Coronary artery (tissue), 2 donors: Measurements from ENCODE around the gene TLK1.
A peak's percentile ranks its signal among the peaks of the same experiment; 100 is the strongest.

Source experiments
- DNase-seq: peaks from one replicate; pipeline ENCODE4 v3.0.0-alpha.2; 2017; ENCODE audit warnings: low spot score
- H3K27ac ChIP-seq, 2 donors: fragments of 200-600 bp; sonication (generic); one replicate each; pipeline ENCODE4 v1.5.1; 2016 to 2019
- H3K4me3 ChIP-seq: fragments of 200-600 bp; sonication (generic); 2 replicates; pipeline ENCODE4 v1.5.1; 2016; ENCODE audit warnings: mild to moderate bottlenecking, moderate library complexity
- CTCF ChIP-seq: fragments of 200-600 bp; sonication (generic); IDR thresholded peaks from one replicate; pipeline ENCODE4 v1.5.1; 2019; ENCODE audit warnings: antibody characterized with exemption

TLK1 gene

GRCh38 chr2:171160119-171160955 is at the start of gene TLK1:
Gene TLK1 (minus strand): TSS chr2:171160893. CDS start chr2:171160428, 465 bp downstream.
- TF ChIP-seq CTCF, result no peak
- Histone ChIP-seq H3K4me3 (peak within 1 kb of the TSS; percentile 96), H3K27ac (peak within 1 kb of the TSS; percentile 98 to 99)
- peak; percentile 80 for DNase-seq

GRCh38 chr2:171210216-171210863 is 49.6 kb upstream of the TLK1 start:
- H3K4me3 ChIP-seq, result no peak overlapping the region
- TF ChIP-seq CTCF, result no peak
- no peak for DNase-seq
- H3K27ac ChIP-seq, result no peak overlapping the region

GRCh38 chr2:171208657-171209056 is 48.0 kb upstream of the TLK1 start:
- H3K27ac ChIP-seq, result no peak overlapping the region
- no peak for TF ChIP-seq CTCF
- no peak overlapping the region for H3K4me3 ChIP-seq
- DNase-seq, result no peak

- H3K4me3 ChIP-seq, result no peak overlapping the region
- TF ChIP-seq CTCF, result no peak
These were observed 45.9 kb upstream of the TLK1 start for GRCh38 chr2:171206422-171207115.

GRCh38 chr2:171205551-171205950 is 44.9 kb upstream of the TLK1 start:
- no peak overlapping the region for H3K4me3 ChIP-seq
- no peak for DNase-seq
- no peak for TF ChIP-seq CTCF
- H3K27ac ChIP-seq, result no peak overlapping the region

More at GRCh38 chr2:171206422-171207115, 45.9 kb upstream of the TLK1 start:
- DNase-seq, result no peak
- no peak overlapping the region for H3K27ac ChIP-seq

GRCh38 chr2:171201767-171202166 is 41.1 kb upstream of the TLK1 start:
- Histone ChIP-seq H3K27ac (no peak overlapping the region), H3K4me3 (no peak overlapping the region)
- TF ChIP-seq CTCF, result no peak
- no peak for DNase-seq
